Neural cell (in vitro differentiated cells): ENCODE measurements around the gene RUSF1.

Source experiments
- EP300 ChIP-seq: fragments of 450-650 bp; conservative IDR thresholded peaks from 2 replicates; pipeline ENCODE4 v1.6.1; 2014; ENCODE audit warnings: antibody characterized with exemption, mild to moderate bottlenecking, moderate library complexity; ENCODE audit not compliant: poor library complexity, severe bottlenecking
- EZH2 ChIP-seq: fragments of 200-600, 300-800 bp; shearing (Covaris generic), sonication (generic); IDR thresholded peaks from 2 replicates; pipeline ENCODE4 v1.6.1; 2014; ENCODE audit warnings: antibody characterized with exemption, low read length, borderline replicate concordance, mild to moderate bottlenecking; ENCODE audit not compliant: insufficient read depth, poor library complexity, severe bottlenecking
- POLR2AphosphoS5 ChIP-seq: IDR thresholded peaks from 2 replicates; pipeline ENCODE4 v1.6.1; 2012
- RAD21 ChIP-seq: fragments of 450-650 bp; conservative IDR thresholded peaks from 2 replicates; pipeline ENCODE4 v1.6.1; 2014; ENCODE audit warnings: antibody characterized with exemption, mild to moderate bottlenecking, moderate library complexity
- TF ChIP-seq, protein P1 (sequence below): IDR thresholded peaks from 2 replicates; pipeline ENCODE4 v1.6.1; 2012; ENCODE audit warnings: borderline replicate concordance
- TF ChIP-seq, protein P2 (sequence below): fragments of 450-650 bp; IDR thresholded peaks from 2 replicates; pipeline ENCODE4 v1.5.1; 2014; ENCODE audit warnings: antibody characterized with exemption, mild to moderate bottlenecking, moderate library complexity; ENCODE audit not compliant: poor library complexity, severe bottlenecking

DNA sequence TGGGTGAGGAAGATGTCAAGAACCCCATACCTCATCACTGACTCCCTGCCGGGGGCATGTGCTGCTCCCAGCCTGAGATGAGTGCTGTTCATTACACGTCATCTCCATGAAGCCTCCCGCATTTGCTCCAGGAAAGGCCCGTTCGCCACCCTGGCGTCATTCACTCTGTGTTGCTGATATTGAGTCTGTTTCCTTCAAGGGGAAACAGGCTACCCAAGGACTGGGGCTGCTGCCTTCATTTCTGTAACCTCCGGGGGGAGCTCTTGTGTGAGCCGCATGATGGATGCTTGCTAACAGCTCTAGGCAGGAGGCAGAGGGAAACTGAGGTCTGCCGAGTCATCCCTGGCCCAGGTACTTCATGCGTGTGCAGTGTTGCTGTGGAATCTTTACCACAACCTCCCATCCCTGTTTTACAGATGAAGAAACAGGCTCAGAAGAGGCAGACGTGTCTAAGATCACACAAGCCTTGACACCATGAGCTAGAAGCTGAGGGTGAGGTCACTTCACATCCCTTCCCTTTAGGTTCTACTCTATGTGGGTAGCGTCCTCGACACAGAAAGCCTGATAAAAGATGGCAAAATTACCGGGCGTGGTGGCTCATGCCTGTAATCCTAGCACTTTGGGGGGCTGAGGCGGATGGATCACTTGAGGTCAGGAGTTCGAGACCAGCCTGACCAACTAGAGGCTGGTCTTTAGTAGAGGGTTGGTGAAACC lies 52.4 kb downstream of the RUSF1 start:
- TF ChIP-seq, protein P1, sequence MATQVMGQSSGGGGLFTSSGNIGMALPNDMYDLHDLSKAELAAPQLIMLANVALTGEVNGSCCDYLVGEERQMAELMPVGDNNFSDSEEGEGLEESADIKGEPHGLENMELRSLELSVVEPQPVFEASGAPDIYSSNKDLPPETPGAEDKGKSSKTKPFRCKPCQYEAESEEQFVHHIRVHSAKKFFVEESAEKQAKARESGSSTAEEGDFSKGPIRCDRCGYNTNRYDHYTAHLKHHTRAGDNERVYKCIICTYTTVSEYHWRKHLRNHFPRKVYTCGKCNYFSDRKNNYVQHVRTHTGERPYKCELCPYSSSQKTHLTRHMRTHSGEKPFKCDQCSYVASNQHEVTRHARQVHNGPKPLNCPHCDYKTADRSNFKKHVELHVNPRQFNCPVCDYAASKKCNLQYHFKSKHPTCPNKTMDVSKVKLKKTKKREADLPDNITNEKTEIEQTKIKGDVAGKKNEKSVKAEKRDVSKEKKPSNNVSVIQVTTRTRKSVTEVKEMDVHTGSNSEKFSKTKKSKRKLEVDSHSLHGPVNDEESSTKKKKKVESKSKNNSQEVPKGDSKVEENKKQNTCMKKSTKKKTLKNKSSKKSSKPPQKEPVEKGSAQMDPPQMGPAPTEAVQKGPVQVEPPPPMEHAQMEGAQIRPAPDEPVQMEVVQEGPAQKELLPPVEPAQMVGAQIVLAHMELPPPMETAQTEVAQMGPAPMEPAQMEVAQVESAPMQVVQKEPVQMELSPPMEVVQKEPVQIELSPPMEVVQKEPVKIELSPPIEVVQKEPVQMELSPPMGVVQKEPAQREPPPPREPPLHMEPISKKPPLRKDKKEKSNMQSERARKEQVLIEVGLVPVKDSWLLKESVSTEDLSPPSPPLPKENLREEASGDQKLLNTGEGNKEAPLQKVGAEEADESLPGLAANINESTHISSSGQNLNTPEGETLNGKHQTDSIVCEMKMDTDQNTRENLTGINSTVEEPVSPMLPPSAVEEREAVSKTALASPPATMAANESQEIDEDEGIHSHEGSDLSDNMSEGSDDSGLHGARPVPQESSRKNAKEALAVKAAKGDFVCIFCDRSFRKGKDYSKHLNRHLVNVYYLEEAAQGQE = no peak
- TF ChIP-seq, protein P2, sequence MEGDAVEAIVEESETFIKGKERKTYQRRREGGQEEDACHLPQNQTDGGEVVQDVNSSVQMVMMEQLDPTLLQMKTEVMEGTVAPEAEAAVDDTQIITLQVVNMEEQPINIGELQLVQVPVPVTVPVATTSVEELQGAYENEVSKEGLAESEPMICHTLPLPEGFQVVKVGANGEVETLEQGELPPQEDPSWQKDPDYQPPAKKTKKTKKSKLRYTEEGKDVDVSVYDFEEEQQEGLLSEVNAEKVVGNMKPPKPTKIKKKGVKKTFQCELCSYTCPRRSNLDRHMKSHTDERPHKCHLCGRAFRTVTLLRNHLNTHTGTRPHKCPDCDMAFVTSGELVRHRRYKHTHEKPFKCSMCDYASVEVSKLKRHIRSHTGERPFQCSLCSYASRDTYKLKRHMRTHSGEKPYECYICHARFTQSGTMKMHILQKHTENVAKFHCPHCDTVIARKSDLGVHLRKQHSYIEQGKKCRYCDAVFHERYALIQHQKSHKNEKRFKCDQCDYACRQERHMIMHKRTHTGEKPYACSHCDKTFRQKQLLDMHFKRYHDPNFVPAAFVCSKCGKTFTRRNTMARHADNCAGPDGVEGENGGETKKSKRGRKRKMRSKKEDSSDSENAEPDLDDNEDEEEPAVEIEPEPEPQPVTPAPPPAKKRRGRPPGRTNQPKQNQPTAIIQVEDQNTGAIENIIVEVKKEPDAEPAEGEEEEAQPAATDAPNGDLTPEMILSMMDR = peak; percentile 32
- no peak for TF ChIP-seq EP300
- no peak for TF ChIP-seq EZH2
- TF ChIP-seq RAD21 = no peak
- no peak for TF ChIP-seq POLR2AphosphoS5
